ENCODE measurements around the gene OR1F1.

DNA sequence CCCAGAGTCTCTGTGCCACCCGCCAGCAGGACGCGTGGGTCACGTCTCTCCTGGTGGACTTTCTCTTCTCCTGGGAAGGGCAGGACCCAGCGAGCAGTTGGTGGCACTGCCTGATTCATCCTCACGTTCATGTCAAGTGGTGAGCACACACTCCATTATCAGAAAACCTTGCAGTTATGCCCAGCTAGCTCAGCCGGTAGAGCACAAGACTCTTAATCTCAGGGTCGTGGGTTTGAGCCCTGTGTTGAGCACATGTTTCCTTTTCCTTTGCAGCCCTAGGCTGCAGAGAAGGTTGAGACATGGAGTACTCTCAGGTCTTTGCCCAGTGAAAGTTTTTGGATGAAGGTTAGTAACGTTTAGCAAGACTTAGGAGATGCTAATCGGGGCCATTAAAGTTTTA lies 8.0 kb downstream of the OR1F1 start:
- TF ChIP-seq, protein P1, sequence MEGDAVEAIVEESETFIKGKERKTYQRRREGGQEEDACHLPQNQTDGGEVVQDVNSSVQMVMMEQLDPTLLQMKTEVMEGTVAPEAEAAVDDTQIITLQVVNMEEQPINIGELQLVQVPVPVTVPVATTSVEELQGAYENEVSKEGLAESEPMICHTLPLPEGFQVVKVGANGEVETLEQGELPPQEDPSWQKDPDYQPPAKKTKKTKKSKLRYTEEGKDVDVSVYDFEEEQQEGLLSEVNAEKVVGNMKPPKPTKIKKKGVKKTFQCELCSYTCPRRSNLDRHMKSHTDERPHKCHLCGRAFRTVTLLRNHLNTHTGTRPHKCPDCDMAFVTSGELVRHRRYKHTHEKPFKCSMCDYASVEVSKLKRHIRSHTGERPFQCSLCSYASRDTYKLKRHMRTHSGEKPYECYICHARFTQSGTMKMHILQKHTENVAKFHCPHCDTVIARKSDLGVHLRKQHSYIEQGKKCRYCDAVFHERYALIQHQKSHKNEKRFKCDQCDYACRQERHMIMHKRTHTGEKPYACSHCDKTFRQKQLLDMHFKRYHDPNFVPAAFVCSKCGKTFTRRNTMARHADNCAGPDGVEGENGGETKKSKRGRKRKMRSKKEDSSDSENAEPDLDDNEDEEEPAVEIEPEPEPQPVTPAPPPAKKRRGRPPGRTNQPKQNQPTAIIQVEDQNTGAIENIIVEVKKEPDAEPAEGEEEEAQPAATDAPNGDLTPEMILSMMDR (conservative IDR thresholded peaks at IDR 0.05; ENCODE audit: low read depth in 2 of 2): no peak
- TF ChIP-seq EZH2phosphoT487 (IDR thresholded peaks at IDR 0.05; ENCODE audit: unreplicated experiment) (no peak), JUNB (IDR thresholded peaks at IDR 0.05; ENCODE audit: unreplicated experiment) (no peak), CREB1 (CRISPR knock-in tag; IDR thresholded peaks at IDR 0.05; ENCODE audit: low read depth) (no peak), POLR2AphosphoS5 (IDR thresholded peaks at IDR 0.05; ENCODE audit: low read depth) (no peak), NANOG (IDR thresholded peaks at IDR 0.05; ENCODE audit: borderline replicate concordance) (no peak), EZH2 (IDR thresholded peaks at IDR 0.05; ENCODE audit: low read depth, unreplicated experiment) (no peak), ZNF331 (CRISPR knock-in tag; IDR thresholded peaks at IDR 0.05; ENCODE audit: low read depth) (no peak), ZNF114 (CRISPR knock-in tag; IDR thresholded peaks at IDR 0.05) (no peak)
- TF ChIP-seq, protein P2, sequence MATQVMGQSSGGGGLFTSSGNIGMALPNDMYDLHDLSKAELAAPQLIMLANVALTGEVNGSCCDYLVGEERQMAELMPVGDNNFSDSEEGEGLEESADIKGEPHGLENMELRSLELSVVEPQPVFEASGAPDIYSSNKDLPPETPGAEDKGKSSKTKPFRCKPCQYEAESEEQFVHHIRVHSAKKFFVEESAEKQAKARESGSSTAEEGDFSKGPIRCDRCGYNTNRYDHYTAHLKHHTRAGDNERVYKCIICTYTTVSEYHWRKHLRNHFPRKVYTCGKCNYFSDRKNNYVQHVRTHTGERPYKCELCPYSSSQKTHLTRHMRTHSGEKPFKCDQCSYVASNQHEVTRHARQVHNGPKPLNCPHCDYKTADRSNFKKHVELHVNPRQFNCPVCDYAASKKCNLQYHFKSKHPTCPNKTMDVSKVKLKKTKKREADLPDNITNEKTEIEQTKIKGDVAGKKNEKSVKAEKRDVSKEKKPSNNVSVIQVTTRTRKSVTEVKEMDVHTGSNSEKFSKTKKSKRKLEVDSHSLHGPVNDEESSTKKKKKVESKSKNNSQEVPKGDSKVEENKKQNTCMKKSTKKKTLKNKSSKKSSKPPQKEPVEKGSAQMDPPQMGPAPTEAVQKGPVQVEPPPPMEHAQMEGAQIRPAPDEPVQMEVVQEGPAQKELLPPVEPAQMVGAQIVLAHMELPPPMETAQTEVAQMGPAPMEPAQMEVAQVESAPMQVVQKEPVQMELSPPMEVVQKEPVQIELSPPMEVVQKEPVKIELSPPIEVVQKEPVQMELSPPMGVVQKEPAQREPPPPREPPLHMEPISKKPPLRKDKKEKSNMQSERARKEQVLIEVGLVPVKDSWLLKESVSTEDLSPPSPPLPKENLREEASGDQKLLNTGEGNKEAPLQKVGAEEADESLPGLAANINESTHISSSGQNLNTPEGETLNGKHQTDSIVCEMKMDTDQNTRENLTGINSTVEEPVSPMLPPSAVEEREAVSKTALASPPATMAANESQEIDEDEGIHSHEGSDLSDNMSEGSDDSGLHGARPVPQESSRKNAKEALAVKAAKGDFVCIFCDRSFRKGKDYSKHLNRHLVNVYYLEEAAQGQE (IDR thresholded peaks at IDR 0.05; ENCODE audit: unreplicated experiment): no peak
- TF ChIP-seq, protein P3, sequence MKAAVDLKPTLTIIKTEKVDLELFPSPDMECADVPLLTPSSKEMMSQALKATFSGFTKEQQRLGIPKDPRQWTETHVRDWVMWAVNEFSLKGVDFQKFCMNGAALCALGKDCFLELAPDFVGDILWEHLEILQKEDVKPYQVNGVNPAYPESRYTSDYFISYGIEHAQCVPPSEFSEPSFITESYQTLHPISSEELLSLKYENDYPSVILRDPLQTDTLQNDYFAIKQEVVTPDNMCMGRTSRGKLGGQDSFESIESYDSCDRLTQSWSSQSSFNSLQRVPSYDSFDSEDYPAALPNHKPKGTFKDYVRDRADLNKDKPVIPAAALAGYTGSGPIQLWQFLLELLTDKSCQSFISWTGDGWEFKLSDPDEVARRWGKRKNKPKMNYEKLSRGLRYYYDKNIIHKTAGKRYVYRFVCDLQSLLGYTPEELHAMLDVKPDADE (IDR thresholded peaks at IDR 0.05): no peak
